Retinal pigment epithelial cell (primary cell): ENCODE measurements around the gene PSORS1C2.

Source experiments
- DNase-seq: peaks from one replicate; pipeline ENCODE4 v3.0.0-alpha.2; 2010; ENCODE audit warnings: low read depth
- H3K4me3 ChIP-seq: 2 replicates; pipeline ENCODE4 v1.5.1; 2011; ENCODE audit warnings: mild to moderate bottlenecking, low read length, control low read depth, moderate library complexity
- CTCF ChIP-seq: conservative IDR thresholded peaks from 2 replicates; pipeline ENCODE4 v1.5.1; 2011; ENCODE audit warnings: low read depth, low read length, control low read depth, inconsistent platforms

The PSORS1C2 gene

GRCh38 chr6:31114970-31115849 lies 23.7 kb downstream of the PSORS1C2 start:
- H3K4me3 ChIP-seq: no peak overlapping the region
- peak; percentile 29 for TF ChIP-seq CTCF
- DNase-seq: no peak

- H3K4me3 ChIP-seq: no peak within 1 kb of the TSS
- no peak for TF ChIP-seq CTCF
- DNase-seq: peak; percentile 75
Observed at GRCh38 chr6:31114541-31114878, 24.4 kb downstream of the PSORS1C2 start, which contains the start of gene PSORS1C1. Gene PSORS1C1 (plus strand): TSS chr6:31114800. CDS start chr6:31129633, 14,833 bp downstream.

- no peak overlapping the region for H3K4me3 ChIP-seq
- TF ChIP-seq CTCF: no peak
- no peak for DNase-seq
Observed at GRCh38 chr6:31113861-31114540, 24.9 kb downstream of the PSORS1C2 start.

- no peak for DNase-seq
- no peak for TF ChIP-seq CTCF
- no peak within 1 kb of the TSS for H3K4me3 ChIP-seq
Observed at GRCh38 chr6:31112478-31112877, 26.4 kb downstream of the PSORS1C2 start, which contains the start of gene C6orf15. Gene C6orf15 (minus strand): TSS chr6:31112575. CDS start chr6:31112555, 20 bp downstream.

GRCh38 chr6:31111712-31112111 lies 27.2 kb downstream of the PSORS1C2 start:
- no peak for DNase-seq
- TF ChIP-seq CTCF: no peak
- H3K4me3 ChIP-seq: no peak overlapping the region

- DNase-seq: no peak
- no peak for TF ChIP-seq CTCF
Observed at GRCh38 chr6:31110825-31111582, 27.9 kb downstream of the PSORS1C2 start.

More at GRCh38 chr6:31110825-31111582, 27.9 kb downstream of the PSORS1C2 start:
- no peak overlapping the region for H3K4me3 ChIP-seq
